Activated T-cell treated with anti-CD3 and anti-CD28 coated beads for 24 hours (primary cell): Measurements from ENCODE around the gene FAM236A.
"Not testable (repeated sequence)": the region's sequence is repeated elsewhere in the genome, so short reads cannot be mapped to it uniquely, and the experiment has no call there.

ENCODE experiments used
- DNase-seq: peaks from one replicate; pipeline ENCODE4 v3.0.0-alpha.2; 2020; ENCODE audit warnings: low read depth

Gene FAM236A

GRCh38 chrX:72937906-72938305 lies at the start of gene FAM236A:
FAM236A (plus strand) TSS chrX:72938206; CDS start chrX:72938263, 57 bp downstream.
- DNase-seq: not testable (repeated sequence)

GRCh38 chrX:72889740-72890139 lies 48.3 kb upstream of the FAM236A start:
- DNase-seq: not testable (repeated sequence)

GRCh38 chrX:72912315-72912714 lies 25.7 kb upstream of the FAM236A start, which contains the start of gene FAM236C:
FAM236C (plus strand) TSS chrX:72912615; CDS start chrX:72912715, 100 bp downstream.
- not testable (repeated sequence) for DNase-seq

- not testable (repeated sequence) for DNase-seq
Measured at GRCh38 chrX:72916096-72916495, 21.9 kb upstream of the FAM236A start.

GRCh38 chrX:72932283-72932682 lies 5.7 kb upstream of the FAM236A start:
- not testable (repeated sequence) for DNase-seq

GRCh38 chrX:72936455-72936854 lies 1.6 kb upstream of the FAM236A start:
- not testable (repeated sequence) for DNase-seq

GRCh38 chrX:72936882-72937455 lies 1.0 kb upstream of the FAM236A start:
- not testable (repeated sequence) for DNase-seq

GRCh38 chrX:72942272-72942671 lies 4.3 kb downstream of the FAM236A start:
- not testable (repeated sequence) for DNase-seq

GRCh38 chrX:72943035-72943818 lies 5.2 kb downstream of the FAM236A start:
- not testable (repeated sequence) for DNase-seq

GRCh38 chrX:72943819-72944169 lies 5.8 kb downstream of the FAM236A start, which contains the start of gene DMRTC1:
DMRTC1 (minus strand) TSS chrX:72943837; CDS start chrX:72875694, 68,143 bp downstream.
- DNase-seq: not testable (repeated sequence)

- DNase-seq: not testable (repeated sequence)
Measured at GRCh38 chrX:72959971-72960370, 22.0 kb downstream of the FAM236A start.

- not testable (repeated sequence) for DNase-seq
Measured at GRCh38 chrX:72971859-72972258, 33.9 kb downstream of the FAM236A start.

GRCh38 chrX:72974885-72975284 lies 36.9 kb downstream of the FAM236A start:
- not testable (repeated sequence) for DNase-seq

- DNase-seq: not testable (repeated sequence)
Measured at GRCh38 chrX:72980894-72981469, 43.0 kb downstream of the FAM236A start.
